Stimulated activated CD8-positive, alpha-beta memory T cell treated with anti-CD3 and anti-CD28 coated beads, Interleukin-2, amount 100 ng/mL, for 48 hours (primary cell): ENCODE results near the gene ADGRG3.
A peak's percentile ranks its signal among the peaks of the same experiment; 100 is the strongest.
"Not testable (repeated sequence)": the region's sequence is repeated elsewhere in the genome, so short reads cannot be mapped to it uniquely, and the experiment has no call there.

ENCODE experiments used
- DNase-seq, 2 donors: peaks; one replicate each; pipeline ENCODE4 v3.0.0-alpha.2; 2020; ENCODE audit warnings: low read depth in 2 of 2

ADGRG3 gene

GRCh38 chr16:57697896-57698537 lies 29.9 kb downstream of the ADGRG3 start:
- no peak for DNase-seq

- DNase-seq = no peak
These were observed 30.8 kb downstream of the ADGRG3 start for GRCh38 chr16:57698812-57699405.

- DNase-seq = no peak
These were observed 31.4 kb downstream of the ADGRG3 start for GRCh38 chr16:57699481-57699880.

GRCh38 chr16:57699899-57700298 lies 31.8 kb downstream of the ADGRG3 start:
- no peak for DNase-seq

- no peak for DNase-seq
These were observed 32.9 kb downstream of the ADGRG3 start for GRCh38 chr16:57700781-57701551.

- DNase-seq = no peak
These were observed 33.8 kb downstream of the ADGRG3 start for GRCh38 chr16:57701759-57702371.

- no peak for DNase-seq
These were observed 35.4 kb downstream of the ADGRG3 start for GRCh38 chr16:57703416-57704010.

- no peak for DNase-seq
These were observed 36.2 kb downstream of the ADGRG3 start for GRCh38 chr16:57704011-57704904.

- no peak for DNase-seq
These were observed 37.1 kb downstream of the ADGRG3 start for GRCh38 chr16:57704905-57705852.

GRCh38 chr16:57706717-57707116 lies 38.6 kb downstream of the ADGRG3 start:
- no peak for DNase-seq

GRCh38 chr16:57707331-57707730 lies 39.2 kb downstream of the ADGRG3 start:
- DNase-seq = no peak

GRCh38 chr16:57708168-57708567 lies 40.1 kb downstream of the ADGRG3 start:
- DNase-seq = no peak

- no peak for DNase-seq
These were observed 41.6 kb downstream of the ADGRG3 start for GRCh38 chr16:57709663-57710062.

- DNase-seq = no peak
These were observed 43.2 kb downstream of the ADGRG3 start for GRCh38 chr16:57711346-57711745.

- DNase-seq = no peak
These were observed 43.9 kb downstream of the ADGRG3 start for GRCh38 chr16:57711993-57712392.

- not testable (repeated sequence) for DNase-seq
These were observed 44.5 kb downstream of the ADGRG3 start for GRCh38 chr16:57712569-57712968.

GRCh38 chr16:57713596-57713995 lies 45.5 kb downstream of the ADGRG3 start:
- no peak for DNase-seq

GRCh38 chr16:57714047-57714446 lies 45.9 kb downstream of the ADGRG3 start:
- no peak for DNase-seq

GRCh38 chr16:57720142-57720575 lies 52.1 kb downstream of the ADGRG3 start:
- DNase-seq = peak; percentile 24 to 25
